GM21529 (cell line): ENCODE data around the gene ZNF512B.

ENCODE experiments used
- ATAC-seq: cut with Tn5 transposase; IDR thresholded peaks from one replicate; pipeline ENCODE4 v1.9.1; 2021; ENCODE audit not compliant: unreplicated experiment

ZNF512B gene

GRCh38 chr20:63951398-63952209 lies 18.1 kb downstream of the ZNF512B start:
- no peak for ATAC-seq

GRCh38 chr20:63950701-63951397 lies 18.9 kb downstream of the ZNF512B start:
- no peak for ATAC-seq

- ATAC-seq = no peak
Measured at GRCh38 chr20:63947638-63948456, 21.9 kb downstream of the ZNF512B start.

- ATAC-seq = no peak
Measured at GRCh38 chr20:63946986-63947637, 22.6 kb downstream of the ZNF512B start.

GRCh38 chr20:63945921-63946920 lies 23.5 kb downstream of the ZNF512B start:
- ATAC-seq = no peak

- no peak for ATAC-seq
Measured at GRCh38 chr20:63945031-63945658, 24.6 kb downstream of the ZNF512B start.

GRCh38 chr20:63944078-63944941 lies 25.4 kb downstream of the ZNF512B start:
- ATAC-seq = no peak

- ATAC-seq = no peak
Measured at GRCh38 chr20:63943808-63944077, 26.0 kb downstream of the ZNF512B start.

GRCh38 chr20:63942969-63943807 lies 26.5 kb downstream of the ZNF512B start:
- no peak for ATAC-seq

- no peak for ATAC-seq
Measured at GRCh38 chr20:63942250-63942951, 27.3 kb downstream of the ZNF512B start.

- ATAC-seq = peak; percentile 43
Measured at GRCh38 chr20:63941282-63942081, 28.2 kb downstream of the ZNF512B start.

GRCh38 chr20:63940472-63941266 lies 29.1 kb downstream of the ZNF512B start:
- ATAC-seq = no peak

- no peak for ATAC-seq
Measured at GRCh38 chr20:63940071-63940471, 29.7 kb downstream of the ZNF512B start.

GRCh38 chr20:63939061-63939935 lies 30.4 kb downstream of the ZNF512B start:
- ATAC-seq = no peak

GRCh38 chr20:63937596-63937995 lies 32.1 kb downstream of the ZNF512B start:
- ATAC-seq = no peak
